ENCODE results near the gene ABTB2.

GRCh38 chr11:34382532-34383276 is 24.9 kb upstream of the ABTB2 start:
- TF ChIP-seq ZFP36 (IDR thresholded peaks at IDR 0.05; ENCODE audit: low read depth, low read length, partially characterized antibody), result no peak
- no peak for TF ChIP-seq SRF (CRISPR knock-in tag; IDR thresholded peaks at IDR 0.05)
- TF ChIP-seq ZNF121 (CRISPR knock-in tag; conservative IDR thresholded peaks at IDR 0.05), result no peak
- TF ChIP-seq KDM1A (IDR thresholded peaks at IDR 0.05), result no peak
- no peak for TF ChIP-seq ATF3 (IDR thresholded peaks at IDR 0.05)
- TF ChIP-seq ATF3 (CRISPR knock-in tag; conservative IDR thresholded peaks at IDR 0.05), result no peak
- TF ChIP-seq FOXJ3 (CRISPR knock-in tag; IDR thresholded peaks at IDR 0.05), result no peak
- TF ChIP-seq PTBP1 (IDR thresholded peaks at IDR 0.05; ENCODE audit: low read depth, low read length), result no peak
- TF ChIP-seq, protein P1, sequence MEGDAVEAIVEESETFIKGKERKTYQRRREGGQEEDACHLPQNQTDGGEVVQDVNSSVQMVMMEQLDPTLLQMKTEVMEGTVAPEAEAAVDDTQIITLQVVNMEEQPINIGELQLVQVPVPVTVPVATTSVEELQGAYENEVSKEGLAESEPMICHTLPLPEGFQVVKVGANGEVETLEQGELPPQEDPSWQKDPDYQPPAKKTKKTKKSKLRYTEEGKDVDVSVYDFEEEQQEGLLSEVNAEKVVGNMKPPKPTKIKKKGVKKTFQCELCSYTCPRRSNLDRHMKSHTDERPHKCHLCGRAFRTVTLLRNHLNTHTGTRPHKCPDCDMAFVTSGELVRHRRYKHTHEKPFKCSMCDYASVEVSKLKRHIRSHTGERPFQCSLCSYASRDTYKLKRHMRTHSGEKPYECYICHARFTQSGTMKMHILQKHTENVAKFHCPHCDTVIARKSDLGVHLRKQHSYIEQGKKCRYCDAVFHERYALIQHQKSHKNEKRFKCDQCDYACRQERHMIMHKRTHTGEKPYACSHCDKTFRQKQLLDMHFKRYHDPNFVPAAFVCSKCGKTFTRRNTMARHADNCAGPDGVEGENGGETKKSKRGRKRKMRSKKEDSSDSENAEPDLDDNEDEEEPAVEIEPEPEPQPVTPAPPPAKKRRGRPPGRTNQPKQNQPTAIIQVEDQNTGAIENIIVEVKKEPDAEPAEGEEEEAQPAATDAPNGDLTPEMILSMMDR (IDR thresholded peaks at IDR 0.05 in 2 of 3, conservative IDR thresholded peaks at IDR 0.05 in 1 of 3; ENCODE audit: insufficient read depth in 2 of 3, low read depth in 1 of 3, low read length in 3 of 3), result no peak
- TF ChIP-seq ILK (tag; IDR thresholded peaks at IDR 0.05; ENCODE audit: borderline replicate concordance, low read depth), result no peak
- no peak for TF ChIP-seq NFYB (IDR thresholded peaks at IDR 0.05; ENCODE audit: extremely low read depth, insufficient read length)
- no peak for TF ChIP-seq FIP1L1 (IDR thresholded peaks at IDR 0.05; ENCODE audit: low read depth, low read length, poor library complexity, severe bottlenecking)

Data from K562 (cell line).